GM20000 (cell line): ENCODE results near the gene CIART.
"Not testable (repeated sequence)": the region's sequence is repeated elsewhere in the genome, so short reads cannot be mapped to it uniquely, and the experiment has no call there.

Experiments
- DNase-seq: peaks from one replicate; pipeline ENCODE4 v3.0.0; 2012; ENCODE audit warnings: low spot score
- CTCF ChIP-seq: IDR thresholded peaks from 2 replicates; pipeline ENCODE4 v1.5.1; 2012; ENCODE audit warnings: mild to moderate bottlenecking, control low read depth; ENCODE audit errors: extremely low read depth, missing control alignments

The CIART gene

DNA sequence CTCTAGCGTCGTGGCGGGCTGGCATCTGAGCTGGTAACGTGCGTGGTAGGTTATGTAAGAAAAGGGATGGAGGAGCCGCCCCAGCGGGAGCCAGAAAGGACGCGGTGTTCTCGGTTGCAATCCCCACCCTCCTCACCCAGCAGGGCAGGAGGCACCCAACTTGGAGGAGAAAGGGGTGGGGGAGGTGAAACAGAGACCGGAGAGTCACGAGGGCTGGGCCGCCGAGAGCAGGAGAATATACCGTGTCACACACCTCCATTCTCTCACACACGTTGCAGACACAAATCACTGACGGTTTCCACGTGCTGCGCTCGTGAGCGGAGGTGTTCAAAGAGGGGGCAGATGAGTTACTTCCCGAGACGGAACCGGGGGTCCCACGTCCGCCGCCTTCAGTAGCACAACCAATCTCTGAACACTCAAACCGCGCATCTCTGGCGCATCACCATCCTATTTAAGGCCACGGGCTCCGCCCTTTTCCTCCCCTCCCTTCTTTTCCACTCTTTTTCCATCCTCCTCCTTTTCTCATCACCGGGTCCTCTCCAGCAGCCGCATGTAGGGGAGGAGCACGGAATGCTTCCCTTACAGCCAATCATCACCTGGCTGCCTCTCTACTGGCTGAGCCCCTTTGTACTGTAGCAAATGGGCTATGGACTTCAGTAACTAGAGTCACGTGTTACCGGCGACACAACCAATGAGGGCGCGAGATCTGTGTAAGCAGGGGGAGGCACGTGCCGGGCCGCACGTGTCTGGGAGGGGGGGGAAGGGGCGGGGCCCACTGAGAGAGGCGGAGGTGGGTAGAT lies at the start of gene CIART:
TSS of gene CIART (plus strand) at position 797 of the 800 bp plus-strand sequence. CDS start 714 bp downstream, outside the sequence.
- peak; percentile 72 for DNase-seq
- TF ChIP-seq CTCF: no peak

DNA sequence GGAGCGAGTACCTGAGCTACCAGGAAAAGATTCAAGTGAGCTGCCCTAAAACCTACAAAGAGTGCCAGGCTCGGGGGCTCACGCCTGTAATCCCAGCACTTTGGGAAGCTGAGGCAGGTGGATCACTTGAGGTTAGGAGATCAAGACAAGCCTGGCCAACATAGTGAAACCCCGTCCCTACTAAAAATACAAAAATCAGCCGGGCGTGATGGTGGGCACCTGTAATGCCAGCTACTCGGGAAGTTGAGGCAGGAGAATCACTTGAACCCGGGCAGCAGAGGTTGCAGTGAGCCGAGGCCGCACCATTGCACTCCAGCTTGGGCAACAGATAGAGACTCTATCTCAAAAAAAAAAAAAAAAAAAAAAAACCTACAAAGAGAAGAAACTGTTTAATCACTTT lies 49.4 kb upstream of the CIART start:
- DNase-seq: not testable (repeated sequence)

- peak; percentile 25 for DNase-seq
- no peak for TF ChIP-seq CTCF
These were observed 48.7 kb upstream of the CIART start for GRCh38 chr1:150233359-150234308.

- DNase-seq: no peak
- TF ChIP-seq CTCF: no peak
These were observed 48.1 kb upstream of the CIART start for GRCh38 chr1:150234309-150234565.

DNA sequence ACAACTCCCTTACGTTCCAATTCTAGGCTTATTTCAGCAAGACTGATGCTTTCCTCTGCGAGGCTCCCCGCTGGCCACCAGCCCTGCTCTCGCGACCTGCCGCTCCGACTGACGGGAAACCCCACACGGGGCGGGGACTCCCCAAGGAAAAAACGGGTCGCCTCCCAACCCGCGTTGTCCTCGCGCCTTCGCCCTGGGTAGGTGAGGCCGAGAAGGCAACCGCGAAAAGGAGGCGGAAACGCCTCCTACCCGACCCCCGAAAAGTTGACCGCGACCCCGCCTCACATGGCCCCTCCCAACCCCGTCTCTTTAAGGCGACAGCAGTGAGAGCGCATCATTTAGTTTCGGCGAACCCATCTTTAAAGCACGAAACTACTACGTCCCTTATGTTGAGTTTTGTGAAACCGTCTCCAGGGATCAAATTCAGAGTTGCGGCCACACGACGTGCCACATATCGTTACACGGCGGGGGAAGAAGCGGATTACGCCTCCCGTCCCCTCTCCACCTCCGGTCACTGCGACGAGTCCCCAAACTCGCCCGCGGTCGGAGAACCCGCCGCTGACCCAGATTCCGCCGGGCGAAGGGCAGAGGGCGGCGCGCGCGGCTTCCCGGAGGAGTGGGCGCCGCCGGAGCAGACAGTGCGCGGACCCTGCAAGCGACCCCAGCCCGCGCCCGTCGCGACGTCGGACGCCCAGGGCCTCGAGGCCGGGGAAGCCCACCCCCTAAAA lies 47.6 kb upstream of the CIART start:
- TF ChIP-seq CTCF: no peak
- peak; percentile 89 for DNase-seq

DNA sequence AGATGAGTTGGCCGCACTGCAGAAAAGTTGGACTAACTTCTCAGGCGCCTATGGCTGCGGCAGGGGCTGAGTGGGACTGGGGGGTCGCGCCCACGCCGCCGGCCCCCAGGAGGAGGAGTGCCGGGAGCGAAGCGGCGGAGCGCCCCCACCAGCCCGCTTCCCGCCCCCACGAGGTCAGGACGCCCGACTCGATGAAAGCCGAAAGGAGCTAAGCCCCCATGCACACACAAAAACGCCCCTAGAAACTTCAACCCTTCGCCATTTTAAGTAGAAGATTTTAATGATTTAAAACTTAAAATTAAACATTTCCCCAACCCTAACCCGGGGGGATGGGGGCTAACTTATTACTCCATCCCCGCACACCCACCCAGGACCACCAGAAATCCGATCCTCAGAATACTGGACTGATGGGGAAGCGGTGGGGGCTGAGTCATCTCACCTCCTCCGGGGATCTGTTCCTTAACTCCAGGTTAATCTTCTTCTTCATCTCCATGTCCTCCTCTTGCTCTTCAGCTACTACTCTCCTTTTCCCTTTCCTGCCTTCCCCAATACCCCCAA lies 47.0 kb upstream of the CIART start:
- TF ChIP-seq CTCF: no peak
- peak; percentile 39 for DNase-seq

GRCh38 chr1:150235852-150236613 lies 46.3 kb upstream of the CIART start, which contains the start of gene ANP32E:
ANP32E (minus strand) TSS chr1:150236112; CDS start chr1:150235786, 326 bp downstream.
- peak; percentile 97 for DNase-seq
- no peak for TF ChIP-seq CTCF
